Measurements from ENCODE around the gene RHOJ. TPM values are rescaled to one million over a fixed set of nuclear protein-coding genes. Genes with fewer than 3 reads are reported as not detected.

RHOJ gene
- total and polyA plus RNA-seq, 9 of the 15 experiments (the other 6 are each of a cell fraction or from before 2014, with no cell fraction given) = not detected

DNA sequence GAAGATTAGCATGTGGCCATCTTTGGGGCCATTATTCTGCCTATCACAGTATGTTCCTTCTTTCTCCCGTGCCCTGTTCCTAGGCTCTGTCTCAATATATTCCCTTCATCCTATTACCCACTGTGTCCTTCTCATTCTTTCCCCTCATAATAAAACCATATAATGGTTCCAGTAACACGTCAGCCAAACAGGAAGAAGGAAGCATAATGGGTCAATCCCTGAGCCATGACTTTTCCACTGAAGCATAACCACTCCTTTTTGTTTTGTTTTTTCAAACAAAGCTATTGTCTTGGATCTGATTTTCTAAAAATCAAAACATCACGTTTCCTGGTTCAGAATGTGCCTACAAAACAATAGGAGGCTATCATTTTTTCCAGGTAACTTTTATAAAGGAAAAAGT lies 21.3 kb upstream of the RHOJ start:
- no peak overlapping the region for H3K4me2 ChIP-seq (ENCODE audit: insufficient read depth, low read length)
- no peaks in the 10 kb centered on the region for H3K79me2 ChIP-seq (ENCODE audit: control insufficient read depth, insufficient read depth, low read length)
- POLR2A ChIA-PET = no interaction called here
- BruUV-seq (replicated peaks) = no TSS peak
- H3K9me1 ChIP-seq (ENCODE audit: control insufficient read depth, insufficient read depth, low read length) = no peaks in the 10 kb centered on the region
- no peak overlapping the region for H3K27ac ChIP-seq (ENCODE audit: extremely low read depth, low read depth, low read length)
- WGBS (ENCODE audit: insufficient coverage, low coverage, missing lambda C conversion rate) = 0% methylated on average over 3 of the region's 3 CpGs
- H3K27me3 ChIP-seq (ENCODE audit: control insufficient read depth in 2 of 2, insufficient read depth in 2 of 2, low read length in 2 of 2) = no peaks in the 10 kb centered on the region
- in situ Hi-C loops (cut with MboI) (no loop called here), intact Hi-C loops (cut with micrococcal nuclease) (no loop called here)
- ATAC-seq (no peak), DNase-seq (ENCODE audit: extremely low read depth in 1 of 4, low spot score in 3 of 4) (no peak), FAIRE-seq (no peak)
- no peaks in the 10 kb centered on the region for H4K20me1 ChIP-seq (replicated peaks; ENCODE audit: control insufficient read depth, insufficient read depth, low read length)
- no peak overlapping the region for H2AFZ ChIP-seq (ENCODE audit: low read depth, low read length)
- no peak overlapping the region for H3K4me3 ChIP-seq
- CTCF ChIA-PET (ENCODE audit: low intra/inter-chr PET ratio) = no interaction called here
- H3K36me3 ChIP-seq (ENCODE audit: control insufficient read depth, insufficient read depth, low read length) = no peaks in the 10 kb centered on the region
- TF ChIP-seq STAT5B (CRISPR knock-in tag; IDR thresholded peaks at IDR 0.05) = no peak
- no peak for TF ChIP-seq KAT7 (CRISPR knock-in tag; IDR thresholded peaks at IDR 0.05; ENCODE audit: borderline replicate concordance)
- no peak for TF ChIP-seq HDAC6 (IDR thresholded peaks at IDR 0.05; ENCODE audit: low read depth, low read length)
- TF ChIP-seq LEF1 (IDR thresholded peaks at IDR 0.05) = no peak
- no peak for TF ChIP-seq ZZZ3 (IDR thresholded peaks at IDR 0.05)
- TF ChIP-seq PRPF4 (IDR thresholded peaks at IDR 0.05; ENCODE audit: insufficient read depth, low read depth, low read length, poor library complexity, severe bottlenecking) = no peak
- TF ChIP-seq, protein P1, sequence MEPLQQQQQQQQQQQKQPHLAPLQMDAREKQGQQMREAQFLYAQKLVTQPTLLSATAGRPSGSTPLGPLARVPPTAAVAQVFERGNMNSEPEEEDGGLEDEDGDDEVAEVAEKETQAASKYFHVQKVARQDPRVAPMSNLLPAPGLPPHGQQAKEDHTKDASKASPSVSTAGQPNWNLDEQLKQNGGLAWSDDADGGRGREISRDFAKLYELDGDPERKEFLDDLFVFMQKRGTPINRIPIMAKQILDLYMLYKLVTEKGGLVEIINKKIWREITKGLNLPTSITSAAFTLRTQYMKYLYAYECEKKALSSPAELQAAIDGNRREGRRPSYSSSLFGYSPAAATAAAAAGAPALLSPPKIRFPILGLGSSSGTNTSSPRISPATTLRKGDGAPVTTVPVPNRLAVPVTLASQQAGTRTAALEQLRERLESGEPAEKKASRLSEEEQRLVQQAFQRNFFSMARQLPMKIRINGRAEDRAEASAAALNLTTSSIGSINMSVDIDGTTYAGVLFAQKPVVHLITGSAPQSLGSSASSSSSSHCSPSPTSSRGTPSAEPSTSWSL (CRISPR knock-in tag; IDR thresholded peaks at IDR 0.05; ENCODE audit: borderline replicate concordance) = no peak
- TF ChIP-seq NFIX (CRISPR knock-in tag; IDR thresholded peaks at IDR 0.05; ENCODE audit: low read depth) = no peak
- TF ChIP-seq FOXJ2 (tag; IDR thresholded peaks at IDR 0.05) = no peak
- no peak for TF ChIP-seq PHF21A (IDR thresholded peaks at IDR 0.05; ENCODE audit: borderline replicate concordance, low read depth)
- TF ChIP-seq ZNF75A (CRISPR knock-in tag; IDR thresholded peaks at IDR 0.05) = no peak
- no peak for TF ChIP-seq ZNF707 (CRISPR knock-in tag; conservative IDR thresholded peaks at IDR 0.05)
- TF ChIP-seq, protein P2, sequence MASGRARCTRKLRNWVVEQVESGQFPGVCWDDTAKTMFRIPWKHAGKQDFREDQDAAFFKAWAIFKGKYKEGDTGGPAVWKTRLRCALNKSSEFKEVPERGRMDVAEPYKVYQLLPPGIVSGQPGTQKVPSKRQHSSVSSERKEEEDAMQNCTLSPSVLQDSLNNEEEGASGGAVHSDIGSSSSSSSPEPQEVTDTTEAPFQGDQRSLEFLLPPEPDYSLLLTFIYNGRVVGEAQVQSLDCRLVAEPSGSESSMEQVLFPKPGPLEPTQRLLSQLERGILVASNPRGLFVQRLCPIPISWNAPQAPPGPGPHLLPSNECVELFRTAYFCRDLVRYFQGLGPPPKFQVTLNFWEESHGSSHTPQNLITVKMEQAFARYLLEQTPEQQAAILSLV (tag; IDR thresholded peaks at IDR 0.05) = no peak
- TF ChIP-seq, protein P3, sequence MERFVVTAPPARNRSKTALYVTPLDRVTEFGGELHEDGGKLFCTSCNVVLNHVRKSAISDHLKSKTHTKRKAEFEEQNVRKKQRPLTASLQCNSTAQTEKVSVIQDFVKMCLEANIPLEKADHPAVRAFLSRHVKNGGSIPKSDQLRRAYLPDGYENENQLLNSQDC (CRISPR knock-in tag; IDR thresholded peaks at IDR 0.05) = no peak
- no peak for TF ChIP-seq DDX20 (tag; IDR thresholded peaks at IDR 0.05; ENCODE audit: low read depth)
- TF ChIP-seq, protein P4, sequence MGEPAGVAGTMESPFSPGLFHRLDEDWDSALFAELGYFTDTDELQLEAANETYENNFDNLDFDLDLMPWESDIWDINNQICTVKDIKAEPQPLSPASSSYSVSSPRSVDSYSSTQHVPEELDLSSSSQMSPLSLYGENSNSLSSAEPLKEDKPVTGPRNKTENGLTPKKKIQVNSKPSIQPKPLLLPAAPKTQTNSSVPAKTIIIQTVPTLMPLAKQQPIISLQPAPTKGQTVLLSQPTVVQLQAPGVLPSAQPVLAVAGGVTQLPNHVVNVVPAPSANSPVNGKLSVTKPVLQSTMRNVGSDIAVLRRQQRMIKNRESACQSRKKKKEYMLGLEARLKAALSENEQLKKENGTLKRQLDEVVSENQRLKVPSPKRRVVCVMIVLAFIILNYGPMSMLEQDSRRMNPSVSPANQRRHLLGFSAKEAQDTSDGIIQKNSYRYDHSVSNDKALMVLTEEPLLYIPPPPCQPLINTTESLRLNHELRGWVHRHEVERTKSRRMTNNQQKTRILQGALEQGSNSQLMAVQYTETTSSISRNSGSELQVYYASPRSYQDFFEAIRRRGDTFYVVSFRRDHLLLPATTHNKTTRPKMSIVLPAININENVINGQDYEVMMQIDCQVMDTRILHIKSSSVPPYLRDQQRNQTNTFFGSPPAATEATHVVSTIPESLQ (CRISPR knock-in tag; IDR thresholded peaks at IDR 0.05) = no peak
- no peaks in the 10 kb centered on the region for H3K9me3 ChIP-seq (replicated peaks; ENCODE audit: control insufficient read depth, insufficient read depth, low read depth, low read length)
- H3K4me1 ChIP-seq (replicated peaks in 1 of 2; ENCODE audit: control insufficient read depth in 2 of 2, insufficient read depth in 2 of 2, low read length in 2 of 2) = no peaks in the 10 kb centered on the region
- H3K9ac ChIP-seq (ENCODE audit: insufficient read depth in 1 of 2, low read depth in 2 of 2, low read length in 2 of 2) = no peak overlapping the region
